GM18517 (cell line): ENCODE results near the gene GJB4.
"Not testable (repeated sequence)": the region's sequence is repeated elsewhere in the genome, so short reads cannot be mapped to it uniquely, and the experiment has no call there.

Experiments
- ATAC-seq: cut with Tn5 transposase; IDR thresholded peaks from one replicate; pipeline ENCODE4 v1.9.1; 2021; ENCODE audit warnings: mild to moderate bottlenecking, moderate library complexity; ENCODE audit not compliant: unreplicated experiment

GJB4 gene

GRCh38 chr1:34759503-34760357, at the start of gene GJB4:
Gene GJB4, plus strand, starts transcription at chr1:34759740. Its CDS starts 1,515 bp downstream, at chr1:34761255.
- ATAC-seq = no peak

GRCh38 chr1:34710812-34711211, 48.7 kb upstream of the GJB4 start:
- ATAC-seq = no peak

- ATAC-seq = no peak
Observed at GRCh38 chr1:34711485-34711884, 48.1 kb upstream of the GJB4 start.

GRCh38 chr1:34712007-34712688, 47.4 kb upstream of the GJB4 start:
- ATAC-seq = no peak

DNA sequence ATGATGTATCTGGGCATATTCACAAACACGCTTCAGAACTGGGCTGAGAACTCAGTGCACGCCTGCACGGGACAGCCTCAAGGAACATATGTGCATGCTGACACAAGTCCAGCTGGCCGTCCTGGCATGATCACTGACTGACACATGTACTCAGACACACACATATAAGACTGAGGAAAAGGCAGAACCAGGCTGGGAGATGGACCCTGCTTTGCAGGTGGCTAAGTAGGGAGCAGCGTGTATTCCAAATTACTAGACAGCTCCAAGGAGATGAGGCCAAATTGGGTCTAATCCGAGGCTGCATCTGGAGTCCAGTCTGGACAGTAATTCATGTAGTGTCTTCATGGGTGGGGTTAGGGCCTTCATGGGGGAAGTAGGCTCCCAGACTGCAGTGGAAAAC, 46.1 kb upstream of the GJB4 start:
- ATAC-seq = no peak

DNA sequence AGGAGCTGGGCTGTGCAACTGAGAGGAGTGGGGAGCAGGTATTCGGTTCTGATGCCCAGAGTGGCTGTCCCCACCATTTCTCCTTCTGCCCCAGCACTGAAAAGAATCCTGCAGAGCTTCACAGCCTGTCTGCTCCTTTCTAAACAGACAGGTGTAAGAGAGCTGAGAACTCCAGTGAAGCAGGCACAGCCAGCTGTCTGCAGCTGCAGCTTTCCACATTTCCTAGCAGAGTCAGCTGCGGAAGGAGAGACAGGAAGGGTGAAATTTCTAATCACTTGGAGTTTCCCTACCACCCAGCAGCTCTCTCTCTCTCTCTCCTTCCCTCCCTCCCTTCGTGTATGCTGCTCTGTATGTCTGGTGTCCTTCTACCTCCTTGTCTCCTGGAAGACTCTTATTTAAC, 45.2 kb upstream of the GJB4 start:
- no peak for ATAC-seq

- ATAC-seq = no peak
Observed at GRCh38 chr1:34715139-34715538, 44.4 kb upstream of the GJB4 start.

GRCh38 chr1:34721241-34721640, 38.3 kb upstream of the GJB4 start:
- no peak for ATAC-seq

DNA sequence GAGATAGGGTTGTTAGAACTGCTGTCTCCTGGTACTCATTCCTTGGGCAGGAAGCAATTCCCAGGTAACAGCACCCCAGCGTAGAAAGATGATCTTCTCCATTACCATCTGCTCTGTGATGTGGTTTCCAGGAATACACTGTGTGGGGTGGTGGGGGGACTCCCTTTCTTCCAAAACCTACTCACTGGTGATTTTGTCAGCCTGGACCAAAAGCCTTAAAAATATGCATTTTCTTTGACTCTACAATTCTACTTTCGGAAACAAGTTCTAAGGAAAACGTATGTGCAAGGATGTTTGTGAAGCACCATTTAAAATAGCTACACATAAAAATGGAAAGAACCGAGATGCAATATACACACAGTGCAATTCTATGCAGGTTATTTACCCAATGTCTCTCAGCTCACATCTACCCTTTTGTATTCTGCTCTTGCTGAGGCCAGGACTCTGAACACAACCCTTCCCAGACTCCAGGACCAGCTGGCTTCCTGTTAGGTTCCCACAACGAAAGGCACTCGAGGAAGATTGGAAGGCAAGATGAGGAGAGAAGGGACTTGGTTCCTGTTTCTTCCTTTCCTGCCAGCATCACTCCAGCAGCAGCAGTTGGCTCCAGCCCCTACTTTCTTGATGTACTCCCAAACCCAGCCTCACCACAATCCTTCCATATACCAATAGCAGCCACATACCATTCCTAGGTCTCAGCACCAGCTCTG, 37.7 kb upstream of the GJB4 start:
- ATAC-seq = no peak

GRCh38 chr1:34726861-34727260, 32.7 kb upstream of the GJB4 start:
- no peak for ATAC-seq

GRCh38 chr1:34730485-34730884, 29.1 kb upstream of the GJB4 start:
- ATAC-seq = no peak

DNA sequence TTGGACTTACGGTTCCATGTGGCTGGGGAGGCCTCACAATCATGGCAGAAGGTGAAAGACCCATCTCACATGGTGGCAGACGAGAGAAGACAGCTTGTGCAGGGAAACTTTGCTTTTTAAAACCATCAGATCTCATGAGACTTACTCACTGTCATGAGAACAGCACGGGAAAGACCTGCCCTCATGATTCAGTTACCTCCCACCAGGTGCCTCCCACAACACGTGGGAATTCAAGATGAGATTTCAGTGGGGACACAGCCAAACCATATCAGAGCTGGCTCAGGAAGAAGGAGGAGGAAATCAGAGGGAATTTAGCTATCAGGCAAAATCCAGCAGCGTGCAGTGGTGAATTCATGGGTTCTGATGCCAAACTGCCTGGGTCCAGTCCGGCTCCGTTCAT, 26.7 kb upstream of the GJB4 start:
- ATAC-seq = not testable (repeated sequence)

DNA sequence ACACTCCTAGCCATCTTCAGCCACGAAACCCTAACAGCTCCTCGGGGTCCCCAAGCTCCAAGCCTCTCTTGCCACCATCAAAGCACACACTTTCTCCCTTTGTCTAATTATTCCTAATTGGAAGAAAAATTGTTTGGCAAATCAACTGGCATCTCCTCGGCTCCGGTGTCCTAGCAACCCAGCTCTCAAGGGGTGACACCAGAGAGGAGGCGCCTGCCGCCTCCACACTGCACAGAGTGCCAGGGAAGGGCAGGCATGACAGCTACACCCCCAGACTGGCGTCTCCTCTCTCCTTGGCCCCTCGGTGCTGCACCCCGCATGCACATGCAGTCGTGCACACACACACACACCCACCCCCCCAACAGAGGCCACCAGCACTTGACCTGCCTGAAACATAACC, 22.8 kb upstream of the GJB4 start:
- no peak for ATAC-seq

DNA sequence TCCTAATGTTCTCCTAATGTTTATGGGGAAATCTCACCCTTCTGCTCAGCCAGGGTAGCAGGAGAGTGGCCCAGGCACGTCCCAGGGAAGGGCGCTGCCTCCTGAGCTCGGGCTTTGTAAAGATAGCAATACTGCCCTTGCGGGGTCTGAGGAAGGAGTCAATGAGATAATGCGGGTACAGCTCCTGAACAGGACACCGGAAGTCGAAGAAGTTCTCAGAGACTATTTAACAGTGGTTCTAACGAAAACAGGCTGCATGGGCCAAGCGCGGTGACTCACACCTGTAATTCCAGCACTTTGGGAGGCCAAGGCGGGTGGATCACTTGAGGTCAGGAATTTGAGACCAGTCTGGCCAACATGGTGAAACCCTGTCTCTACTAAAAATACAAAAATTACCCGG, 22.3 kb upstream of the GJB4 start:
- ATAC-seq = not testable (repeated sequence)

GRCh38 chr1:34739613-34740012, 19.9 kb upstream of the GJB4 start:
- ATAC-seq = no peak

- no peak for ATAC-seq
Observed at GRCh38 chr1:34740161-34740868, 19.2 kb upstream of the GJB4 start.

DNA sequence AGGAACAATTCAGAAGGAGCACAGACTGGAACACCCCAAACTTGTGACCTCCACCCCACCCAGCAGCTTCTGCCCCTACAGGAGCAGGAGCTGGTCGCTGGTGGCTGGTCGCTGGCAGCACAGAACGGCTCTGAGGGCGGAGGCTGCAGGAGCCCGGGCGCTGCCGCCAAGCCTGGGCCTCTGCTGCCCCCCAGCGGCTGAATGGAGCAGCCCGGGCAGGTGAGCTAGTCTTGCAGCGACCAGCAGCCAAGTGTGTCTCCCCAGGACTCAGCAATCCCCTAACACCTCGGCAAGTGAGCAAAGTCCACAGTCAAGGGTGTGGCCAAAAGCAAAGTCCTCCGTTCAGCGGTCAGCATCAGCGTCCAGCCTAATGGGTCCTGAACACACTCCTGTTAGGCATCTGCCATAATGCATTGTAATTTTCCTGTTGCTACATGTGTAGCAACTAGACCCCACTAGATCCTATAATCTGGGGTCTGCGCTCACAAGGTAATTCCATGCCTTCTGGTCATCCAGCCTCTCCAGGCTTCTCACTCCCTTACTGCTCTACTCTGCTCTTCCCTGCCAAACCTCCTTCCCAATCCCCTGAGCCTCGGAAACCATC, 16.8 kb upstream of the GJB4 start:
- no peak for ATAC-seq

DNA sequence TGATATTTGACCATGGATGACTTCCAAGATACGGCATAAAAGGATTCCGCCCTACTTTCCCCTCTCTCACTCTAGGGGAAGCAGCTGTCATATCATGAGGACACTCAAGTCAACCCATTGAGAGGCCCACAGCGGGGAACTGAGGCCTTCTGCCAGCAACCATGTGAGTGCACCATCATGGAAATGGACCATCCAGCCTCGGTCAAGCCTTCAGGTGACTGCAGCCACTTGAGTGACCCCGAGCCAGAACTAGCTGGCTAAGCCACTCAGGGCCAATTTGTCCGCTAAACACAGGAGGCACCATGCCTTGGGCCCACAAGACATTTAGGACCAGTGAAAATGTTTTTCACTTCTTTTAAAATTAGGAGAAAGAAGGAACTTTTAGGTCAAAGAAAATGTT, 15.8 kb upstream of the GJB4 start:
- no peak for ATAC-seq

DNA sequence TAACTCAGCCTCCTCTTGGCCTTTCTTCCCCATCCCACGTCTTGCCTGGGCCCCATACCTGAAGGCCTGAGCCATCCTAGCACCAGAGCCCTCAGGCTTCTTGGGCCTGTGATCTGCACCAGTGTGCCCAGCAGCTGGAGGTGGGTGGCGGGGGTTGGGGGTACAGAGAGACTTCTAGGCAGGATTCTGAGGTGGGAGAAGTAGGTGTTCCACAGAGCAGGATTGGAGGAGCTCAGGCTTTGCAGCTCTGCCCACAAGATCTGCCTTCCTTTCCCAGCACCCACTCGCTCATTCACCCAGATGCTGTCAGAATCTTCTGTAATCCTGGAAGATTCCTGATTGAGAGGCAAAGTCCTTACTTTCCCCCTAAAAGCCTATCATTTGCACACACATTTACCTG, 14.7 kb upstream of the GJB4 start:
- ATAC-seq = no peak

DNA sequence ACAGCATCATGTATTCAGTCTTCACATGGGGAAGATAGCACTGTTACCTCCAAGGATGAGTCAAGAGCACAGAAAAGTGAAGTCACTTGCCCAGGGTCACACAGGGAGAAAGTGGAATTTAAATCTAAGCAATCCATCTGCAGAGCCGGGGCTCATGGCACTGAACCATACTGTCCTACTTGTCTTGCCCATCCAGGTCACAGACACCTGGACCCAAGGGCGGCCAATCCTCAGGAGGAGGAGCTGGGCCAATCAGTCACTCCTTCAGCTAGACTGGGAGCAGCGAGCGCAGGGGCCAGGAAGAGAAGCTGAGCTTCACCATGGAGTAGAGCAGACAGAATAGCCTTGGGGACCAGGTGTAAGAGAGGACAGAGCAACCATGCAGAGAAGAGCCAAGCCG, 13.9 kb upstream of the GJB4 start:
- no peak for ATAC-seq

- no peak for ATAC-seq
Observed at GRCh38 chr1:34746101-34746500, 13.4 kb upstream of the GJB4 start.
